Measurements from ENCODE around the gene ACSM2B. TPM values are rescaled to one million over a fixed set of nuclear protein-coding genes. Genes with fewer than 3 reads are reported as not detected.

Gene ACSM2B
- total RNA-seq, 1 donor from 2014 or later = not detected

GRCh38 chr16:20519231-20519630 is 56.9 kb downstream of the ACSM2B start:
- DNase-seq (ENCODE audit: low spot score, unreplicated experiment) = no peak
- H3K4me1 Mint-ChIP-seq (ENCODE audit: low read depth) = no peaks in the 10 kb centered on the region
- TF ChIP-seq, protein P1, sequence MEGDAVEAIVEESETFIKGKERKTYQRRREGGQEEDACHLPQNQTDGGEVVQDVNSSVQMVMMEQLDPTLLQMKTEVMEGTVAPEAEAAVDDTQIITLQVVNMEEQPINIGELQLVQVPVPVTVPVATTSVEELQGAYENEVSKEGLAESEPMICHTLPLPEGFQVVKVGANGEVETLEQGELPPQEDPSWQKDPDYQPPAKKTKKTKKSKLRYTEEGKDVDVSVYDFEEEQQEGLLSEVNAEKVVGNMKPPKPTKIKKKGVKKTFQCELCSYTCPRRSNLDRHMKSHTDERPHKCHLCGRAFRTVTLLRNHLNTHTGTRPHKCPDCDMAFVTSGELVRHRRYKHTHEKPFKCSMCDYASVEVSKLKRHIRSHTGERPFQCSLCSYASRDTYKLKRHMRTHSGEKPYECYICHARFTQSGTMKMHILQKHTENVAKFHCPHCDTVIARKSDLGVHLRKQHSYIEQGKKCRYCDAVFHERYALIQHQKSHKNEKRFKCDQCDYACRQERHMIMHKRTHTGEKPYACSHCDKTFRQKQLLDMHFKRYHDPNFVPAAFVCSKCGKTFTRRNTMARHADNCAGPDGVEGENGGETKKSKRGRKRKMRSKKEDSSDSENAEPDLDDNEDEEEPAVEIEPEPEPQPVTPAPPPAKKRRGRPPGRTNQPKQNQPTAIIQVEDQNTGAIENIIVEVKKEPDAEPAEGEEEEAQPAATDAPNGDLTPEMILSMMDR (IDR thresholded peaks at IDR 0.05; ENCODE audit: unreplicated experiment) = no peak
- no peaks in the 10 kb centered on the region for H3K27me3 Mint-ChIP-seq
- no peak overlapping the region for H3K27ac Mint-ChIP-seq
- H3K4me3 Mint-ChIP-seq (ENCODE audit: low read depth) = no peak overlapping the region
- no peaks in the 10 kb centered on the region for H3K36me3 Mint-ChIP-seq (ENCODE audit: insufficient read depth)
- peaks cover 36% of the 10 kb centered on the region for H3K9me3 Mint-ChIP-seq (ENCODE audit: low read depth)

GRCh38 chr16:20517149-20517548 is 59.0 kb downstream of the ACSM2B start:
- Mint-ChIP-seq H3K4me1 (ENCODE audit: low read depth) (no peaks in the 10 kb centered on the region), H3K36me3 (ENCODE audit: insufficient read depth) (no peaks in the 10 kb centered on the region), H3K27ac (no peak overlapping the region), H3K9me3 (ENCODE audit: low read depth) (peaks cover 51% of the 10 kb centered on the region), H3K27me3 (no peaks in the 10 kb centered on the region), H3K4me3 (ENCODE audit: low read depth) (no peak overlapping the region)
- no peak for DNase-seq (ENCODE audit: low spot score, unreplicated experiment)
- TF ChIP-seq, protein P1 (IDR thresholded peaks at IDR 0.05; ENCODE audit: unreplicated experiment) = no peak

DNA sequence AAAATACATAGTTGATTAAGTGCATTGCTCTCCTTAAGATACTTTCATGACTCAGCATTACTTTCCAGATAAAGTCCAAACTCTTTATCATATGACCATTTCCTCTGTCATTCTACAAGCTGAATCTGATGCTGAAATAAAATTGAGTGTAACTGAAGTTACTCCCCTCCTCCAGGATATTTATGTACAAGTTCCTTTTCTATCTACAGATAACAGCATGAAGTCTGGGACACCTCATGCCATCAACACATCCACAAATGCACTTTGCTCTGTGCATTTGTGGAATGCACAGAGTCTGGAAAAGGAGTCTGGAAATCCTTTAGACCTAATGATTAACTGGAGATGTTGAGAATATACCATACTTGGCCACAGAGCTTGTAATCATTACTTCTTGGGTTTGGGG is 60.5 kb downstream of the ACSM2B start:
- no peak overlapping the region for H3K4me3 Mint-ChIP-seq (ENCODE audit: low read depth)
- H3K36me3 Mint-ChIP-seq (ENCODE audit: insufficient read depth) = no peaks in the 10 kb centered on the region
- H3K27ac Mint-ChIP-seq = no peak overlapping the region
- TF ChIP-seq, protein P1 (IDR thresholded peaks at IDR 0.05; ENCODE audit: unreplicated experiment) = no peak
- no peak for DNase-seq (ENCODE audit: low spot score, unreplicated experiment)
- H3K4me1 Mint-ChIP-seq (ENCODE audit: low read depth) = no peaks in the 10 kb centered on the region
- peaks cover 55% of the 10 kb centered on the region for H3K9me3 Mint-ChIP-seq (ENCODE audit: low read depth)
- no peaks in the 10 kb centered on the region for H3K27me3 Mint-ChIP-seq

- Mint-ChIP-seq H3K36me3 (ENCODE audit: insufficient read depth) (no peaks in the 10 kb centered on the region), H3K4me3 (ENCODE audit: low read depth) (no peak overlapping the region), H3K9me3 (ENCODE audit: low read depth) (peaks cover 71% of the 10 kb centered on the region), H3K27ac (no peak overlapping the region), H3K4me1 (ENCODE audit: low read depth) (no peaks in the 10 kb centered on the region), H3K27me3 (no peaks in the 10 kb centered on the region)
- TF ChIP-seq, protein P1 (IDR thresholded peaks at IDR 0.05; ENCODE audit: unreplicated experiment) = no peak
- DNase-seq (ENCODE audit: low spot score, unreplicated experiment) = no peak
These were observed 65.8 kb downstream of the ACSM2B start for GRCh38 chr16:20510323-20510722.

DNA sequence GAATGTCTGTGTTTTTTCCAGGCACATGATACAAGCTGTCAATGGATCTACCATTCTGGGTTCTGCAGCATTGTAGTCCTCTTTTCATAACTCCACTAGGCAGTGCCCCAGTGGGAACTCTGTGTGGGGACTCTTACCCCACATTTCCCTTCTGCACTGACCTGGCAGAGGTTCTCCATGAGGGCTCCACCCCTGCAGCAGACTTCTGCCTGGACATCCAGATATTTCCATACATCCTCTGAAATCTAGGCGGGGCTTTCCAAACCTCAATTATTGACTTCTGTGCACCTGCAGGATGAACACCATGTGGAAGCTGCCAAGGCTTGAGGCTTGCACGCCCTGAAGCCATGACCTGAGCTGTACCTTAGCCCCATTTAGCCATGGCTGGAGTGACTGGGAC is 68.9 kb downstream of the ACSM2B start:
- TF ChIP-seq, protein P1 (IDR thresholded peaks at IDR 0.05; ENCODE audit: unreplicated experiment) = no peak
- peaks cover 51% of the 10 kb centered on the region for H3K9me3 Mint-ChIP-seq (ENCODE audit: low read depth)
- H3K4me1 Mint-ChIP-seq (ENCODE audit: low read depth) = no peaks in the 10 kb centered on the region
- H3K4me3 Mint-ChIP-seq (ENCODE audit: low read depth) = no peak overlapping the region
- DNase-seq (ENCODE audit: low spot score, unreplicated experiment) = no peak
- H3K36me3 Mint-ChIP-seq (ENCODE audit: insufficient read depth) = no peaks in the 10 kb centered on the region
- H3K27me3 Mint-ChIP-seq = no peaks in the 10 kb centered on the region
- no peak overlapping the region for H3K27ac Mint-ChIP-seq

Data from progenitor cell of endocrine pancreas (in vitro differentiated cells).